GM18870 (cell line): Measurements from ENCODE around the gene KLF16.

Experiments
- ATAC-seq: cut with Tn5 transposase; IDR thresholded peaks from one replicate; pipeline ENCODE4 v1.9.1; 2021; ENCODE audit warnings: moderate library complexity; ENCODE audit not compliant: unreplicated experiment

The KLF16 gene

DNA sequence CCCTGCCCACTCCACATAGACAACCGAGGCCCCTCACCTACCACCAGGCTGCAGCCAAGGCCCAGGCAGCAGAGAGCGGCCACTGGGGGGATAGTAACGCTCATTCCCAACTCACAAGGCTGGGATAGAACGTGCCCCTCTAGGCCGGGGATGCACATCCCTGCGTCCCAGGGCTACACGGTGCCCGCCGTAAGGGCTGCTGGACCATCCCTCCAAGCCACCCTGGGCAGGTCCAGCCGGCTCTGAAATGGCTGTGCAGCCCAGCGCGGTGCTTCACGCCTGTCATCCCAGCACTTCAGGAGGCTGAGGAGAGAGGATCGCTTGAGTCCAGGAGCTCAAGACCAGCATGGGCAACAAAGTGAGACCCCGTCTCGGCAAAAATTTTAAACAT lies 18.3 kb downstream of the KLF16 start:
- ATAC-seq: no peak

GRCh38 chr19:1844513-1845124 lies 18.8 kb downstream of the KLF16 start:
- no peak for ATAC-seq

- ATAC-seq: no peak
Measured at GRCh38 chr19:1843646-1844394, 19.6 kb downstream of the KLF16 start.

DNA sequence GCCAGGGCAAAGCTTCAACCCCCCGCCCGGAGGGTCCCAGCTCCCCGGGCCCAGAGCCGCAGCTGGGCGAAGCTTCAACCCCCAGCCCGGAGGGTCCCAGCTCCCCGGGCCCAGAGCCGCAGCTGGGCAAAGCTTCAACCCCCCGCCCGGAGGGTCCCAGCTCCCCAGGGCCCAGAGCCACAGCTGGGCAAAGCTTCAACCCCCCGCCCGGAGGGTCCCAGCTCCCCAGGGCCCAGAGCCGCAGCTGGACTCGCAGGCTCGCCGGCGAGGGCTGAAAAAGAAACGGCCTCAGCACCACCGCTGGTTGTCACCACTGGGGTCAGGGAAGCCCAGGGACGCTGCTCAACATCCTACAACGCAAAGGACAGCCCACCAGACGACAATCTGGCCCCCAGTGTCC lies 20.3 kb downstream of the KLF16 start:
- no peak for ATAC-seq

DNA sequence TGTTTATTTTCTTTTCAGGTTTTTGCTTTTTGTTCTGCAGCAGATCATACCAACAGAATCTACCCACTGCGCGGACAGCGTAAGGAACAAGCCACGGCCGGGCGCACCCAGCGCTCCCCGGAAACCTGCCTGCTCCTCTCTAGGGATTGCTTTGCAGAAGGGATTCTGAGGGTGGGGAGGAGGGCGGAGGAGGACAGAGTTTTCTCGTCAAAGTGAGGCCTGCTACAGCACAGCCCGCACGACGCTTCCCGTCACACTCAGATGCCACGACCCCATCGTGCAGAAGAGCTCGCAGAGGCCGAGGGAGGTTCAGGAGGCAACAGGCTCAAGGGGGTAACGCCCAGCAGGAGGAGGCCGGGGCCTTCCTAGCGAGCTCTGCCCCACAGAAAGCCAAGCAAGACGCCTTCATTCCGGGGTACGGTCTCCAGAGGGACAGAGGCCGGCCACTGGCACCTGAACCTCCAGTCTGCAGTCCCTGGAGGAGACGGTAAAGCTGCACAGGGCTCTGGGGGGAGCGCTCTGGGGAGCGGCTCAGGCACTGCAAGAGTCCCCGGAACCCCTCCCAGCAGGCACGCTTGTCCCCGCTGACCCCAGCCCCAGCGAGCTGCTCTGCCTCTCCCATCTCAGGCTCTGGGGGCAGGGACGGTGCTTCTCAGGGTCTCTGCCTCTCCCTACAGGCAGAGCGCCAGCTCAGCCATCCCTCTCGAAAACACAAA lies 22.0 kb downstream of the KLF16 start:
- ATAC-seq: no peak

- no peak for ATAC-seq
Measured at GRCh38 chr19:1840541-1841115, 22.8 kb downstream of the KLF16 start.

DNA sequence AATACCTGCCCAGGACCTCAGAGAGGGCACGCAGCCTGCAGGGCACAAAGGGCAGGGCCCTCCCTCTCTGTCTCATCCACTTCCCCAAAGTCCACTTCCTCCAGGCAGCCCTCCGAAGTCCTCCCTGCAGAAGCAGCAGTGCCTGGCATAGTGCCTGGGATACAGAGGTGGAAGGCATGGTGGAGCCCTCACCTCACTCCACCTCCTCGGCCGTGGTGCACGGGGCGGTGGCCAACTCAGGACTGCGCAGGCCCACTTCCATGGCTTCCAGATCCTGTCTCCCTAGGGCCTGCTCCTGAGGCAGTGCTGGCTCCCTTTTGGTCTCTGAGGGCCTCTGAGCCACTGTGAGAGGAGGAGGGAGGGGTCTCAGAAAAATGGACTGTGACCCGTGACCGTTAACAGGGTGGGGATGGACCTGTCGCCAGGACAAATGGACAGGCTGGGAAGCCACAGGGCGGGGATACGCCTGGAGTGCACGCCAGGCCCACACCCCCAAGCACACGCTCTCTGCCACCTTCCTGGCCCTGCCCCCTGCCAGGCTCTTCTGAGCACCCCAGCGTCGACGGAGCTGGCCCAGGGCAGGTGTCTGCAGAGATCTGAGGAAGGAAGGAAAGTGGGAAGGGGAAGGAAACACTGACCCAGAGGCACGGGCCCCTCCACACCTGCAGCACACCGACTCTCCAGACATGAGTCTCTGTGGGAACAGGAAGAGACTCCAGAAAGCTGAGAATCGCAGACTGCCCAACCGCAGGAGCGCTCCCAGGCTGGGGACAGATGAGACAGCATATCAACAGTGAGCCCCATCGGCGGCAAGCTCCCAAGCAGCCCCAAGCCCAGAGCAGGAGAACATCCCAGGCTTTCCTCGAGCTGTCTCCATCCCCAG lies 23.5 kb downstream of the KLF16 start:
- ATAC-seq: no peak

DNA sequence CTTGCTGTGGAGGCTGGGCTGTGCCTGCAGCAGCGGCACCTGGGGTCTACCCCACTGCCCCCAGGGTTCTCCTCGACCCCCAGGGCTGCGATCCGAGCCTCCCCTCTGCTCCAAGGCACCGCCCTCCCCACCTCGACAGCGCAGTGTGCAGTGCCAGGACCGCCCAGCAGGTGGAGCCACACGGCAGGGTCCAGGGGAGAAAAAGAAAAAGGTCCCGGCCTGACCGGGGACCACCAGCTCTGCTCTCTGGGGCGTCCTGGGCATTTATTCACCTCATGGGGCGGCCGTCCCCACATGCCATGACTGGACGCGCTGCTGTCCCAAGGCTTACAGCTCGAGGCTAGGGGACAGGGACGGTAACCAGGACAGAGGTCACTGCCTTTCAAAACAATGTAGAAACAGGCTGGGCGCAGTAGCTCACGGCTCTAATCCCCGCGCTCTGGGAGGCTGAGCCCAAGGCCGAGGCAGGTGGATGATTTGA lies 25.7 kb downstream of the KLF16 start:
- ATAC-seq: no peak

DNA sequence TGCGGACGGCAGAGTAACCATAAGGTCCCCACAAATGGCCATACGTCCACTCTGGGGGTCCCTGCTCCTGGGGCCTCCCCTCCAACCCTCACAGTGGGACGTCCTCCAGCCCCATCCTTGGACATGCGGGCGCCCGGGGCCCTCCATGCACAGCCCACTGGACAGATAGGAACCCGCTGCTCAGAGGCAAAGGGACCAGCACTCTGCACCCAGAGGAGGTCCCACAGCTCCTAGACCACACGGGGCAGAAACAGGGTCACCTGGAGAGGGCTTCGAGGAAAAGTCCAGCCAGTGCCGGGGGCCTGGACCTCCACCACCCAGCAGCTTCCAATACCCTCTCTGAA lies 26.2 kb downstream of the KLF16 start:
- no peak for ATAC-seq

DNA sequence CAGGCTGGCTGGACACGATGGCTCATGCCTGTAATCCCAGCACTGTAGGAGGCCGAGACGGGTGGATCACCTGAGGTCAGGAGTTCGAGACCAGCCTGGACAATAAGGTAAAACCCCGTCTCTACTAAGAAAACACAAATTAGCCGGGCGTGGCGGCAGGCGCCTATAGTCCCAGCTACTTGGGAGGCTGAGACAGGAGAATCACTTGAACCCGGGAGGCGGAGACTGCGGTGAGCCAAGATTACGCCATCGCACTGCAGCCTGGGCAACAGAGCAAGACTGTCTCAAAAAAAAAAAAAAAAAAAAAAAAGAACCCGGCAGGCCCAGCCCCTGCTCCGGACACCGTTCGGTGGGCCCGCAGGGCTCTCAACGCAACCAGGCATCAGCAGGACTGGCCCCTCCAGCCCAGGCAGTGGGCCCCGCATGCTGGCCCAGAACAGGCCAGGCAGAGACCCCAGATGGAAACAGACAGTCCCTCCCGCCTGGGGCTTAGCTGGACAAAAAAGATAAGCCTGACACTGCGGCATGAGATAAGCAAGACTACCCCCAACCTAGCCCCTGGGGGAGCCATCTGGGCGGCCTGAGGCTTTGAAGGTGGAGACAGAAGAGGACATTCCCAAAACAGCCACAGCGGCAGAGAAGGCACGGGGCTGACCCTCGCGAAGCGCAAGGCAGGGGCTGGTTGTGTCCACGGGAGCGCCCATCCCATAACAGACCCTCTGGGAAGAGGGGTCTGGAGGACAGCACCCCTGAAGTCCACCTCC lies 26.7 kb downstream of the KLF16 start:
- no peak for ATAC-seq

- no peak for ATAC-seq
Measured at GRCh38 chr19:1833540-1833939, 29.8 kb downstream of the KLF16 start.

- ATAC-seq: no peak
Measured at GRCh38 chr19:1832046-1832663, 31.2 kb downstream of the KLF16 start.

DNA sequence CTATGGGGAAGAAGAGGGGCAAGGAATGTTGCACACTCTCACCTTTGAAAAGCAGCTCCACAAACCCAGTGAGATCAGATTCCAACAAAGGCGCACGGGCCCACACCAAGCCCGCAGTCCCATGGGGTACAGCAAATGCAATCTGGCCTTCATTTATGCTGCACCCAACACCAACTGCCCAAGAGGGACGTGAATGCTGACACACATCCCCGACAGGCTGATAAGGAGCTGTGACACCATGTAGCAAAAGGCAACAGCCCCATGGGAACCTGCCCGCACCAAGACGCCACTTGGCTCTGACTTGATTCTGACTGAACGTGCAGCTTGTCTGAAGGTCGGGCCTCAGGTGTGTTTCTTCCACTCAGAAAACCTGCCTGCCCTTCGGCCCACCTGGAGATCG lies 32.4 kb downstream of the KLF16 start:
- no peak for ATAC-seq

DNA sequence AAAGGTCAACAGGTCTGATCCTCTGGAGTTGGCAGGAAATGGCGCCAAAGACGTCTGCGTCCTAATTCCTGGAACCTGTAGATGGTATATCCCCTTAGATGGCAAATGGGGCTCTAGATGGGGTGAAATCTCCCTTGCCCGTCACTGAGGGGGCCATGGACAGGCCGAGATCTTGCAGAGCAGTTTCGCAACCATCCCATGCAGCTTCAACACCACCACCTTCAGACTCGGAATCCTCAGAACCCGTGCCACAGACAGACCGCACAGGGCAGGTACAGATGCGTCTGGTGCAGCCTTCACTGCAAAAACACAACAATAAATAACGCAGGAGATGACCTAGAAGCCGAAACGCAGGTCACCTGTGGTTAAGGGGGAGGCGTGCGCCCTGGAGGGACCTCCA lies 32.8 kb downstream of the KLF16 start:
- ATAC-seq: no peak

DNA sequence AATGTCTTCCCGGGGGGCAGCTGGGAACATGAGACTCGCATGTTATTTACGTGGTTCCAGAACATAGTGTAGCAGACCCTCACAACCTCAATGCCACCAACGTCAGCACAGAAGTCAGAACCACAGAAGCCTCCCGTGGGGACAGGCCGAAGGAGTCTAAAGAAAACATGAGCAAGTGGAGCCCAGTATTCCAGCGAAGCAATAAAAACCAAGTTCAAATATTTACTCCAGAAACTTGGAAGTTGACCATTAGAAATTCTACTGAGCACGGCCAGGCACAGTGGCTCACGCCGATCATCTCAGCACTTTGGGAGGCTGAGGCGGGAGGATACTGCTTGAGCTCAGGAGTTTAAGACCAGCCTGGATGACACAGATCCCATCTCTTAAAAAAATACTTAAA lies 33.4 kb downstream of the KLF16 start:
- ATAC-seq: no peak

GRCh38 chr19:1828279-1829238 lies 34.8 kb downstream of the KLF16 start:
- ATAC-seq: no peak

DNA sequence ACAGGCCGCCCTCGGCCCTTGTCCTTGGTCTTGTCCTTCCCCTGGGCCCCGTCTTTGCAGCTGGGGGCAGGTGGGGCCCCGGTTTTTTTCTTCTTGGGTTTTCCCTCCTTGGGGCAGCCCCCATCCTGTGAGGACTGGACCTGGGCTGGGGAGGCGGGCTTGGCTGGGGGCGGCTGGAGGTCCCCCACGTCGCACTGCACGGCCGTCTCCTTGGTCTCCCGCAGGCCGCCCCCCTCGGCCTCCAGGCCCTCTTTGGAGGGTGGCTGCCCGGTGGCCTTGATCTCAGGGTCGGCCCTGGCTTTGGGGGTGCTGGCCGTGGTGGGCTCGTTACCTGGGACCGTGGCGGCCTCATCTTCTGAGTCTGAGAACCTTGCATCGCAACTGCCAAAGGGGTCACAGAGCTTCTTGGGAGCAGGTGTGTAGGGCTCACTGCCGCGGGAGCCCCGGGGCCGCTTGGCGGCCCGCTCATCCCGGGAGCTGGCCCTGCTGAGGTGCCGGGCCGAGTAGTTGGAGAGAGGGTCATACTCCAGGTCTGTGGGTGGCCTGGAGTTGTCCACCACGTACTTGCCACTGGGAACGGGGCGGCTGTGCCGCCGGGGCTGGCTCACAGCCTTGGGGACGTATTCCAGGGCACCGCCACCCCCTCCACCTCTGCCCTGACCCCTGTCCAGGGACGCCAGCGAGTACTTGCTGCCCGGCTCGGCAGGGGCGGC lies 35.7 kb downstream of the KLF16 start:
- ATAC-seq: no peak
